GM21447 (cell line): ENCODE measurements around the gene LMNTD2.
"Not testable (repeated sequence)": the region's sequence is repeated elsewhere in the genome, so short reads cannot be mapped to it uniquely, and the experiment has no call there.

Experiments
- ATAC-seq: cut with Tn5 transposase; IDR thresholded peaks from one replicate; pipeline ENCODE4 v1.9.1; 2021; ENCODE audit not compliant: unreplicated experiment

Gene LMNTD2

GRCh38 chr11:516918-517685 lies 43.4 kb downstream of the LMNTD2 start:
- not testable (repeated sequence) for ATAC-seq

- no peak for ATAC-seq
These were observed 44.1 kb downstream of the LMNTD2 start for GRCh38 chr11:516400-516799.

- no peak for ATAC-seq
These were observed 45.4 kb downstream of the LMNTD2 start for GRCh38 chr11:515131-515530.

- no peak for ATAC-seq
These were observed 45.9 kb downstream of the LMNTD2 start for GRCh38 chr11:514606-515005.

- ATAC-seq: no peak
These were observed 47.6 kb downstream of the LMNTD2 start for GRCh38 chr11:512761-513595.

- ATAC-seq: no peak
These were observed 51.6 kb downstream of the LMNTD2 start for GRCh38 chr11:508956-509355.

- no peak for ATAC-seq
These were observed 52.6 kb downstream of the LMNTD2 start for GRCh38 chr11:507727-508515.

GRCh38 chr11:506995-507726 lies 53.4 kb downstream of the LMNTD2 start, which contains the start of gene RNH1:
TSS of gene RNH1 (minus strand) at chr11:507242. CDS start at chr11:502162, 5,080 bp downstream.
- ATAC-seq: peak; percentile 49

GRCh38 chr11:506238-506994 lies 54.1 kb downstream of the LMNTD2 start:
- peak; percentile 58 for ATAC-seq

- no peak for ATAC-seq
These were observed 55.6 kb downstream of the LMNTD2 start for GRCh38 chr11:504994-505344.
